A673 (cell line): ENCODE results near the gene PHYHIPL. TPM values are rescaled to one million over a fixed set of nuclear protein-coding genes. Genes with fewer than 3 reads are reported as not detected.
"Not testable (repeated sequence)": the region's sequence is repeated elsewhere in the genome, so short reads cannot be mapped to it uniquely, and the experiment has no call there.

Experiments
- BruUV-seq: library from RNA; stranded (reverse); fragments of 400-500 nt; replicated peaks from 2 replicates; lab custom pipeline; 2021; lab: Mats Ljungman, UMichigan
- CTCF ChIA-PET: fragments of 300-600 bp; sonication (Branson Sonifier 250); formaldehyde crosslinking; loops from one replicate; lab custom pipeline; 2022; ENCODE audit warnings: antibody characterized with exemption; lab: Charles Lee
- POLR2A ChIA-PET: fragments of 300-600 bp; sonication (Branson Sonifier 250); formaldehyde crosslinking; loops from one replicate; lab custom pipeline; 2022; ENCODE audit warnings: antibody characterized with exemption; ENCODE audit not compliant: low non-redundant PET; lab: Charles Lee
- DNase-seq: peaks from one replicate; pipeline ENCODE4 v3.0.0-alpha.2; 2015; ENCODE audit warnings: low spot score
- H3K27ac ChIP-seq: fragments of 200-600 bp; sonication (generic); 2 replicates; pipeline ENCODE4 v1.5.1; 2016; ENCODE audit warnings: mixed run types, low read depth, mild to moderate bottlenecking, mixed read lengths, antibody characterized with exemption, low read length; ENCODE audit not compliant: poor library complexity, severe bottlenecking
- H3K27me3 ChIP-seq: fragments of 200-600 bp; sonication (generic); replicated peaks from 2 replicates; pipeline ENCODE4 v1.6.1; 2017; ENCODE audit warnings: mixed run types, low read depth, mild to moderate bottlenecking, mixed read lengths, antibody characterized with exemption, low read length; ENCODE audit not compliant: insufficient read depth, poor library complexity
- H3K36me3 ChIP-seq: fragments of 200-600 bp; sonication (generic); 2 replicates; pipeline ENCODE4 v1.6.1; 2016; ENCODE audit warnings: mixed run types, mild to moderate bottlenecking, mixed read lengths, antibody characterized with exemption, low read length; ENCODE audit not compliant: insufficient read depth, poor library complexity, severe bottlenecking
- H3K4me1 ChIP-seq: fragments of 200-600 bp; sonication (generic); 2 replicates; pipeline ENCODE4 v1.6.1; 2017; ENCODE audit warnings: mixed run types, mild to moderate bottlenecking, mixed read lengths, antibody characterized with exemption, low read length; ENCODE audit not compliant: insufficient read depth, poor library complexity, severe bottlenecking
- H3K4me3 ChIP-seq: fragments of 200-600 bp; sonication (generic); 2 replicates; pipeline ENCODE4 v1.5.1; 2016; ENCODE audit warnings: low read depth, mixed run types, mild to moderate bottlenecking, mixed read lengths, low read length; ENCODE audit not compliant: poor library complexity, severe bottlenecking
- H3K9me3 ChIP-seq: fragments of 200-600 bp; sonication (generic); 2 replicates; pipeline ENCODE4 v1.6.1; 2016; ENCODE audit warnings: mixed run types, low read depth, mild to moderate bottlenecking, mixed read lengths, antibody characterized with exemption, low read length; ENCODE audit not compliant: poor library complexity, severe bottlenecking
- CTCF ChIP-seq: fragments of 300-800, 200-600 bp; sonication (generic); conservative IDR thresholded peaks from 2 replicates; pipeline ENCODE4 v1.5.1; 2017; ENCODE audit warnings: low read depth, mild to moderate bottlenecking, antibody characterized with exemption, low read length, moderate library complexity, mixed read lengths
- EZH2 ChIP-seq: fragments of 200-600 bp; sonication (generic); IDR thresholded peaks from 2 replicates; pipeline ENCODE4 v1.6.1; 2017; ENCODE audit warnings: borderline replicate concordance, low read depth, mild to moderate bottlenecking, mixed read lengths, antibody characterized with exemption, low read length; ENCODE audit not compliant: poor library complexity, severe bottlenecking
- intact Hi-C: fragments of 100-400 bp; cut with micrococcal nuclease; formaldehyde crosslinking; loops from one replicate; pipeline ENCODE4 v1.10.0; 2022; ENCODE audit not compliant: unreplicated experiment
- total RNA-seq: library from RNA; stranded (reverse); gene quantifications from 2 replicates; pipeline ENCODE4 v1.2.3, GENCODE V29; 2021

Gene PHYHIPL
- total RNA-seq, 1 experiment from 2014 or later = 0.97 TPM

- TSS peak; percentile 24 for BruUV-seq
- peaks cover under 1% of the 10 kb centered on the region for H3K4me1 ChIP-seq
- H3K27ac ChIP-seq = no peak overlapping the region
- DNase-seq = peak; percentile 70
- TF ChIP-seq CTCF (peak; percentile 88), EZH2 (no peak)
- H3K27me3 ChIP-seq = no peaks in the 10 kb centered on the region
- intact Hi-C loops = loop anchor here (2.0 to 5.0 kb wide), 2 partner anchors 283 to 574 kb away; no protein-coding TSS in a partner anchor
- no peak overlapping the region for H3K4me3 ChIP-seq
- H3K36me3 ChIP-seq = no peaks in the 10 kb centered on the region
- no peaks in the 10 kb centered on the region for H3K9me3 ChIP-seq
- ChIA-PET CTCF (interaction anchor here (1.0 kb wide), 1 partner anchor 387 kb away, joined by 4 read pairs; no protein-coding TSS in a partner anchor), POLR2A (no interaction called here)
Measured at GRCh38 chr10:59234816-59235429, 58.5 kb downstream of the PHYHIPL start.

- ChIA-PET POLR2A (no interaction called here), CTCF (interaction anchor here (1.0 to 1.2 kb wide), 2 partner anchors 386 to 387 kb away, joined by 3 to 4 read pairs; no protein-coding TSS in a partner anchor)
- Histone ChIP-seq H3K4me1 (peaks cover 13% of the 10 kb centered on the region), H3K36me3 (no peaks in the 10 kb centered on the region), H3K27me3 (no peaks in the 10 kb centered on the region), H3K27ac (no peak overlapping the region), H3K4me3 (no peak overlapping the region), H3K9me3 (no peaks in the 10 kb centered on the region)
- no peak for TF ChIP-seq CTCF
- no peak for TF ChIP-seq EZH2
- no peak for DNase-seq
- no TSS peak for BruUV-seq
- intact Hi-C loops = loop anchor here (5.0 kb wide), 1 partner anchor 284 kb away; no protein-coding TSS in a partner anchor
Measured at GRCh38 chr10:59236064-59236697, 59.7 kb downstream of the PHYHIPL start.

- TF ChIP-seq EZH2 = no peak
- no peak for TF ChIP-seq CTCF
- H3K27ac ChIP-seq = no peak overlapping the region
- H3K4me1 ChIP-seq = peaks cover 19% of the 10 kb centered on the region
- H3K36me3 ChIP-seq = no peaks in the 10 kb centered on the region
- no peak overlapping the region for H3K4me3 ChIP-seq
- no TSS peak for BruUV-seq
- CTCF ChIA-PET = no interaction called here
- H3K27me3 ChIP-seq = no peaks in the 10 kb centered on the region
- POLR2A ChIA-PET = no interaction called here
- DNase-seq = no peak
- intact Hi-C loops = loop anchor here (5.0 kb wide), 1 partner anchor 285 kb away; no protein-coding TSS in a partner anchor
- H3K9me3 ChIP-seq = no peaks in the 10 kb centered on the region
Measured at GRCh38 chr10:59237775-59238174, 61.3 kb downstream of the PHYHIPL start.

GRCh38 chr10:59239108-59239507, 62.7 kb downstream of the PHYHIPL start:
- POLR2A ChIA-PET, H3K27ac ChIP-seq, DNase-seq, H3K27me3 ChIP-seq, H3K9me3 ChIP-seq, H3K36me3 ChIP-seq, BruUV-seq, H3K4me3 ChIP-seq: not testable (repeated sequence)
- H3K4me1 ChIP-seq = peaks cover 23% of the 10 kb centered on the region
- intact Hi-C loops = loop anchor here (5.0 kb wide), 1 partner anchor 287 kb away; no protein-coding TSS in a partner anchor
- CTCF ChIA-PET = interaction anchor here (0.7 kb wide), 1 partner anchor 287 kb away, joined by 3 read pairs; no protein-coding TSS in a partner anchor
